HL-60 (cell line): ENCODE measurements around the gene SERPINB7.

Source experiments
- DNase-seq, 2 experiments: peaks; one replicate each; pipeline ENCODE4 v3.0.0-alpha.2; 2010 to 2020; ENCODE audit warnings: low read depth in 1 of 2, low spot score in 1 of 2
- H3K27ac ChIP-seq: fragments of 250-450 bp; sonication (Bioruptor Pico); replicated peaks from 2 replicates; pipeline ENCODE4 v1.5.1; 2020; ENCODE audit warnings: mild to moderate bottlenecking, moderate library complexity
- H3K27me3 ChIP-seq: fragments of 250-450 bp; sonication (Bioruptor Pico); 2 replicates; pipeline ENCODE4 v1.5.1; 2021; ENCODE audit warnings: mild to moderate bottlenecking, moderate library complexity; ENCODE audit not compliant: insufficient read depth, poor library complexity, severe bottlenecking
- H3K4me3 ChIP-seq: replicated peaks from 2 replicates; pipeline ENCODE4 v1.5.1; 2011; ENCODE audit warnings: mild to moderate bottlenecking, control low read depth, low read length; ENCODE audit not compliant: insufficient read depth
- GABPA ChIP-seq: IDR thresholded peaks from 2 replicates; pipeline ENCODE4 v1.6.1; 2012; ENCODE audit warnings: low read depth
- POLR2AphosphoS5 ChIP-seq: IDR thresholded peaks from 2 replicates; pipeline ENCODE4 v1.6.1; 2012; ENCODE audit warnings: low read depth
- SPI1 ChIP-seq: IDR thresholded peaks from 2 replicates; pipeline ENCODE4 v1.6.1; 2012; ENCODE audit warnings: low read depth, mild to moderate bottlenecking, borderline replicate concordance
- long read RNA-seq: library from polyadenylated mRNA; unstranded; transcript quantifications from one replicate; pipeline ENCODE4 v2.0.0, GENCODE V29; 2020
- TF ChIP-seq, protein P1 (sequence below): IDR thresholded peaks from one replicate; pipeline ENCODE4 v1.5.1; 2011; ENCODE audit warnings: low read length, control low read depth, inconsistent platforms; ENCODE audit not compliant: insufficient read depth
- TF ChIP-seq, protein P2 (sequence below): IDR thresholded peaks from 2 replicates; pipeline ENCODE4 v1.6.1; 2012; ENCODE audit warnings: low read depth; ENCODE audit not compliant: insufficient replicate concordance

Gene SERPINB7, protein sequence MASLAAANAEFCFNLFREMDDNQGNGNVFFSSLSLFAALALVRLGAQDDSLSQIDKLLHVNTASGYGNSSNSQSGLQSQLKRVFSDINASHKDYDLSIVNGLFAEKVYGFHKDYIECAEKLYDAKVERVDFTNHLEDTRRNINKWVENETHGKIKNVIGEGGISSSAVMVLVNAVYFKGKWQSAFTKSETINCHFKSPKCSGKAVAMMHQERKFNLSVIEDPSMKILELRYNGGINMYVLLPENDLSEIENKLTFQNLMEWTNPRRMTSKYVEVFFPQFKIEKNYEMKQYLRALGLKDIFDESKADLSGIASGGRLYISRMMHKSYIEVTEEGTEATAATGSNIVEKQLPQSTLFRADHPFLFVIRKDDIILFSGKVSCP
- long read RNA-seq: 0 reads

DNA sequence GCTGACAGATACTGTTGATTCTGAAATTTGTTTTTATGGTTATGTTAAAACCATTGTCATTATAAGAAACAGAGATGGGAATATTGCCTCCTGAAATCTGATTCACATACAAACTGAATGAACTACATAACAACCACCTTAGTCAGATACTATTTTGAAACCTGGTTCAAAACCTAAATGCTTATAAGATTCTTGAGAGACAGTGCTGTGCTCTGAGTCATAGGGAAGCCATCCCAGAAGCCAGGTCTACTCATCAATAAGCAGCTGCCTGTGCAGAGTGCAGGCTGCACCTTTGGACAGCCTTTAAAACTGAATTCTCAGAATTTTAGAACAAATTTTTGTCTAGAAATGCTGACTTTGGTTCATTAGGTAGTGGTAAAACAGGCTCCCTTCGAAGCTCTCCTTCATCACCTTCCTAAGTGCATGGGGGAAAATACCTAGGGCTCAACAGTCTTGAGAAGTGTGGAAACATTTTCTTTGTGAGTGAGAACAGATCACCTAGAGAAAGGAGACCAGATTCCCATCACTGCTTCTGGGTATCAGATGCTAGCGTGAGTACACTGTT, at the start of gene SERPINB7:
SERPINB7 (plus strand) TSS at position 253 of the 565 bp plus-strand sequence. CDS start 6,955 bp downstream, outside the sequence.
- no peak within 1 kb of the TSS for H3K4me3 ChIP-seq
- no peak within 1 kb of the TSS for H3K27ac ChIP-seq
- no peak for DNase-seq
- TF ChIP-seq GABPA (no peak), SPI1 (no peak), POLR2AphosphoS5 (no peak)
- TF ChIP-seq, protein P1, sequence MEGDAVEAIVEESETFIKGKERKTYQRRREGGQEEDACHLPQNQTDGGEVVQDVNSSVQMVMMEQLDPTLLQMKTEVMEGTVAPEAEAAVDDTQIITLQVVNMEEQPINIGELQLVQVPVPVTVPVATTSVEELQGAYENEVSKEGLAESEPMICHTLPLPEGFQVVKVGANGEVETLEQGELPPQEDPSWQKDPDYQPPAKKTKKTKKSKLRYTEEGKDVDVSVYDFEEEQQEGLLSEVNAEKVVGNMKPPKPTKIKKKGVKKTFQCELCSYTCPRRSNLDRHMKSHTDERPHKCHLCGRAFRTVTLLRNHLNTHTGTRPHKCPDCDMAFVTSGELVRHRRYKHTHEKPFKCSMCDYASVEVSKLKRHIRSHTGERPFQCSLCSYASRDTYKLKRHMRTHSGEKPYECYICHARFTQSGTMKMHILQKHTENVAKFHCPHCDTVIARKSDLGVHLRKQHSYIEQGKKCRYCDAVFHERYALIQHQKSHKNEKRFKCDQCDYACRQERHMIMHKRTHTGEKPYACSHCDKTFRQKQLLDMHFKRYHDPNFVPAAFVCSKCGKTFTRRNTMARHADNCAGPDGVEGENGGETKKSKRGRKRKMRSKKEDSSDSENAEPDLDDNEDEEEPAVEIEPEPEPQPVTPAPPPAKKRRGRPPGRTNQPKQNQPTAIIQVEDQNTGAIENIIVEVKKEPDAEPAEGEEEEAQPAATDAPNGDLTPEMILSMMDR: no peak
- TF ChIP-seq, protein P2, sequence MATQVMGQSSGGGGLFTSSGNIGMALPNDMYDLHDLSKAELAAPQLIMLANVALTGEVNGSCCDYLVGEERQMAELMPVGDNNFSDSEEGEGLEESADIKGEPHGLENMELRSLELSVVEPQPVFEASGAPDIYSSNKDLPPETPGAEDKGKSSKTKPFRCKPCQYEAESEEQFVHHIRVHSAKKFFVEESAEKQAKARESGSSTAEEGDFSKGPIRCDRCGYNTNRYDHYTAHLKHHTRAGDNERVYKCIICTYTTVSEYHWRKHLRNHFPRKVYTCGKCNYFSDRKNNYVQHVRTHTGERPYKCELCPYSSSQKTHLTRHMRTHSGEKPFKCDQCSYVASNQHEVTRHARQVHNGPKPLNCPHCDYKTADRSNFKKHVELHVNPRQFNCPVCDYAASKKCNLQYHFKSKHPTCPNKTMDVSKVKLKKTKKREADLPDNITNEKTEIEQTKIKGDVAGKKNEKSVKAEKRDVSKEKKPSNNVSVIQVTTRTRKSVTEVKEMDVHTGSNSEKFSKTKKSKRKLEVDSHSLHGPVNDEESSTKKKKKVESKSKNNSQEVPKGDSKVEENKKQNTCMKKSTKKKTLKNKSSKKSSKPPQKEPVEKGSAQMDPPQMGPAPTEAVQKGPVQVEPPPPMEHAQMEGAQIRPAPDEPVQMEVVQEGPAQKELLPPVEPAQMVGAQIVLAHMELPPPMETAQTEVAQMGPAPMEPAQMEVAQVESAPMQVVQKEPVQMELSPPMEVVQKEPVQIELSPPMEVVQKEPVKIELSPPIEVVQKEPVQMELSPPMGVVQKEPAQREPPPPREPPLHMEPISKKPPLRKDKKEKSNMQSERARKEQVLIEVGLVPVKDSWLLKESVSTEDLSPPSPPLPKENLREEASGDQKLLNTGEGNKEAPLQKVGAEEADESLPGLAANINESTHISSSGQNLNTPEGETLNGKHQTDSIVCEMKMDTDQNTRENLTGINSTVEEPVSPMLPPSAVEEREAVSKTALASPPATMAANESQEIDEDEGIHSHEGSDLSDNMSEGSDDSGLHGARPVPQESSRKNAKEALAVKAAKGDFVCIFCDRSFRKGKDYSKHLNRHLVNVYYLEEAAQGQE: no peak
- peaks cover 18% of the 10 kb centered on the region for H3K27me3 ChIP-seq

DNA sequence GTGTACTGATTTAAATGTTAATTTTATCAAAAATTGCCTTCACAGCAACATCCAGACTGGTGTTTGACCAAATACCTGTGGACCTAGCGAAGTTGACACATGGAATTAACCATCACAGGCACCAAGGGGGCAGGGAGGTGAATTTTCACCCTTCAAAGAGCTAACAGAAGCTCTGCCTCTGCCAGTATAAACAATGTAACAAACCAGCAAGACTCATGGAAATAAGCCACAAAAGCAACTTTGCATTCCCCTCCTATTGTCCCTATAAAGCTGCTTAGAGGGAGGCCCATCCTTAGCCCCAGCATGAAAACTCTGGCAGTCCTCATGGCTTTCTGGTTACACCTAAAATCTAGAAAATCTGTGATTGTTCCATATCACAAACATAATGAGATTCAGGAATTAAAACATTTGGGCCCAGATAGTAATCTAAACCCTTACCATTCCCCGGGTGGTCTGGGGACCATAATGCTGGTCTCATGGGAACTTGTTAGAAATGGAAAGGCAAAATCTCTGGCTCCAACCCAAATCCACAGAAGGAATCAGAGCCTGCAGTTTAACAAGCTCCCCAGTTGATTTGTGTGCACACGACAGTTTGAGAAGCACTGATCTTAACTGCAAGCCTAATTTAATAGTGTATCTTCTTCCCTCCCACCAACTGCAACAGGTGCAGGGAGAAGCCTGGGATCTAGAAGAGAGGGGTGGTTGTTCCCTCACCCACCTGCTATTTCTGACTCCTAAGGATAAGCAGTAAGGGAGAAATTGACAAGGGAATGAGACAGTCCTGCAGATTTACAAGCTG, 49.3 kb upstream of the SERPINB7 start:
- Histone ChIP-seq H3K27me3 (no peaks in the 10 kb centered on the region), H3K27ac (no peak overlapping the region), H3K4me3 (no peak overlapping the region)
- no peak for DNase-seq
- TF ChIP-seq, protein P1: no peak

DNA sequence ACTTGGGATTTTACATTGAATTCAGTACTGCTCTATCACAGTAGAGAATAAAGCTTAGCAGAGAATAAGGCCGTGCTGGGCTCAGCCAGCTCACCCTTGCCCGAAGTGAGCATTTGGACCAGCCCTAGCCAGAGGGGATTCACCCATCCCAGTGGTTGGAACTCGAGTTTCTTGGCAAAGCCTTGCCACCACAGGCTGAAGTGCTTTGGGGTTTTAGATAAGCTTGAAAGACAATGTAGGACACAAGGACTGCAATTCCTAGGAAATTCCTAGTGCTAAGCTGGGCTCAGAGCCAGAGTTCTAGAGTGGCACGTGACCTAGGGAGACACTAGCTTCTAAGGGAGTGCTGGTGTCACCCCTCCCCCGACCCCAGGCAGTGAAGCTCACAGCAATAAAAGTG, 44.4 kb upstream of the SERPINB7 start:
- TF ChIP-seq POLR2AphosphoS5: no peak
- TF ChIP-seq, protein P1: no peak
- TF ChIP-seq, protein P2: no peak
- no peak for TF ChIP-seq SPI1
- TF ChIP-seq GABPA: no peak
- no peak overlapping the region for H3K4me3 ChIP-seq
- H3K27me3 ChIP-seq: no peaks in the 10 kb centered on the region
- H3K27ac ChIP-seq: no peak overlapping the region
- DNase-seq: no peak
